Dermis microvascular lymphatic vessel endothelial cell (primary cell): Measurements from ENCODE around the gene SEPTIN1. TPM values are rescaled to one million over a fixed set of nuclear protein-coding genes. Genes with fewer than 3 reads are reported as not detected.
"Not testable (repeated sequence)": the region's sequence is repeated elsewhere in the genome, so short reads cannot be mapped to it uniquely, and the experiment has no call there.

Experiments
- DNase-seq, 2 donors: peaks; one replicate each; pipeline versions ENCODE4 v3.0.0 to v3.0.0-alpha.2; 2010; ENCODE audit warnings: low read depth in 2 of 2
- total RNA-seq: library from RNA; depleted of rRNA; stranded (reverse); fragments of >200 nt; gene quantifications from 2 replicates; pipeline ENCODE4 v1.2.1, GENCODE V29; 2014

Gene SEPTIN1
- total RNA-seq, 1 donor from 2014 or later = under 0.01 TPM

DNA sequence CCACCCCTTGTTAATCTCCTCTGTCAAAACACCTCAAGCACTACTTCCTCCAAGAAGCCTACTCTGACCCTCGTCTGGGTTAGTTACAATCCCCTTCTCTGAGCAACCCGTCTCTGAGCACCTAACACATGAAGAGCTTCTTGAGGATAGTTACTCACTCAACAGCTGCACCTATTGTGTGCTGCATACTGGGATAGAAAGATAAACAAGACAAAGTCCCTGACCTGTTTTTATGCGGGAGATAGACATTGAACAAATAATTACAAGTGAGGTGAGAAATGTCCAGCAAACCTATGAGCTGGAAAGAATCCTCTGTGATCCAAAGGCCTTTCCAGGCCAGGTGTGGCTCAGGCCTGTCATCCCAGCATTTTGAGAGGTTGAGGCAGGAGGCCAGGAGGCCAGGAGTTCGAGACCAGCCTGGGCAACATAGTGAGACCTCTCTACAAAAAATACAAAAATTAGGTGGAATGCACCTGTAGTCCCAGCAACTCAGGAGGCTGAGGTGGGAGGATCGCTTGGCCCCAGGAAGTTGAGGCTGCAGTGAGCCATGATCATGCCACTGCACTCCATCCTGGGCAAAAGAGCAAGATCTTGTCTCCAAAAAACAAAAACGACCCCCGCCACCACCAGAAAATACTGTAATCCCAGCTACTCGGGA, 19.5 kb upstream of the SEPTIN1 start:
- no peak for DNase-seq

- no peak for DNase-seq
Observed at GRCh38 chr16:30399435-30400186, 17.2 kb upstream of the SEPTIN1 start.

DNA sequence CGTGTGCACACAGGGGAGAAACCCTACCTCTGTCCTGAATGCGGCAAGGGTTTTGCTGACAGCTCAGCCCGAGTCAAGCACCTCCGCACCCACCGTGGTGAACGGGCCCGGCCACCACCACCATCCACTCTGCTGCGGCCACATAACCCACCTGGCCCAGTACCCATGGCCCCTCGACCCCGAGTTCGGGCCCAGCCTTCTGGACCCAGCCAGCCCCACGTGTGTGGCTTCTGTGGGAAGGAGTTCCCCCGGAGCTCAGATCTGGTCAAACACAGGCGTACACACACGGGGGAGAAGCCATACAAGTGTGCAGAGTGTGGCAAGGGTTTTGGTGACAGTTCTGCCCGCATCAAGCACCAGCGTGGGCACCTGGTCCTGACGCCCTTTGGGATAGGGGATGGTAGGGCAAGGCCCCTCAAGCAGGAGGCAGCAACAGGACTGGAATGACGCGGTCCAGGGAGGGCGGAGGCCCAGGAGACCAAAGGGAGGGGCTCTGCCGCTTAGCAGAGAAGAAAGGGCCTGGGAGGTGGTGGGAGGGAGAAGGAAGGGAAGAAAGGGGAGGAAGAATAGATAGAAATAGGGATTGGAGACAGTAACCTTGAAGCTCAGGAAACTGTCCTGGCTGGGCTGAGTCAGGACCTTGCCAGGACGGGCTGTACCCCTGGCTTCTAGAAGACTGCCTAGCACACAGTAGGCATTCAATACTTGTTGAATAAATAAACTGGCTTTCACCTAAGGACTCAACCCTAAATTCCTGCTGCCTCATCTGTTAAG, 16.5 kb upstream of the SEPTIN1 start:
- DNase-seq = no peak

DNA sequence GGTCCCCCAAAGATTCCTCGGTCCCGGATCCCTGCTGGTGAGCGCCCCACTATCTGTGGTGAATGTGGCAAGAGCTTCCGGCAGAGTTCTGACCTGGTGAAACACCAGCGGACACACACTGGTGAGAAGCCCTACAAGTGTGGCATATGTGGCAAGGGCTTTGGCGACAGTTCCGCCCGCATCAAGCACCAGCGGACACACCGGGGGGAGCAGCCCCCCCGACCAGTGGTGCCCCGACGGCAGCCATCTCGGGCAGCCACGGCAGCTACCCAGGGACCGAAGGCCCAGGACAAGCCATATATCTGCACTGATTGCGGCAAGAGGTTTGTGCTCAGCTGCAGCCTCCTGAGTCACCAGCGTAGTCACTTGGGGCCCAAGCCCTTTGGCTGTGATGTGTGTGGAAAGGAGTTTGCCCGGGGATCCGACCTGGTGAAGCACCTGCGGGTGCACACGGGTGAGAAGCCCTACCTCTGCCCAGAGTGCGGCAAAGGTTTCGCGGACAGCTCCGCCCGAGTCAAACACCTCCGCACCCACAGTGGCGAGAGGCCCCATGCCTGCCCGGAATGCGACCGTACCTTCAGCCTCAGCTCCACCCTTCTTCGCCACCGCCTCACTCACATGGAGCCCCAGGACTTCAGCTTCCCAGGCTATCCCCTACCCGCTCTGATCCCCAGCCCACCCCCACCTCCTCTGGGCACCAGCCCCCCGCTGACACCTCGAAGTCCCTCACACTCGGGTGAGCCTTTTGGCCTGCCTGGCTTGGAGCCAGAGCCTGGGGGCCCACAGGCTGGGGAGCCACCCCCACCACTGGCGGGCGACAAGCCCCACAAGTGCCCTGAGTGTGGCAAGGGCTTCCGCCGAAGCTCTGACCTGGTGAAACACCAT, 15.7 kb upstream of the SEPTIN1 start:
- DNase-seq = no peak

DNA sequence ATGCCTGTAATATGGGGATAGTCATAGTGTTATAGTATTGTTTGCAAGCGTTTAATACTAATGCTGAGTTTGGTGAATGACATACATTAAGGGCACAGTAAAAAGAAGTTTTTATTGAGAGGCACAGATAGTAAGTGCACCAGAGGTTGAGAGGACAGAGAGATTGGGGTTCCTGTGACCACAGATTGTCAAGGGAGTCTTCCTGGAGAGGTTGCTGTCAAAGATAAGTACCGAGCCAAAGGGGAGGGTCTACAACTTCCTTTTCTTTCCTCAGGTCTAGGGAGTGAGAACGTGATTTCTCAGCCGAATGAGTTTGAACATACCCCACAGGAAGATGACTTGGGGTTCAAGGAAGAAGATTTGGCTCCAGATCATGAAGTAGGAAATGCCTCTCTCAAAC, 14.7 kb upstream of the SEPTIN1 start:
- DNase-seq = no peak

DNA sequence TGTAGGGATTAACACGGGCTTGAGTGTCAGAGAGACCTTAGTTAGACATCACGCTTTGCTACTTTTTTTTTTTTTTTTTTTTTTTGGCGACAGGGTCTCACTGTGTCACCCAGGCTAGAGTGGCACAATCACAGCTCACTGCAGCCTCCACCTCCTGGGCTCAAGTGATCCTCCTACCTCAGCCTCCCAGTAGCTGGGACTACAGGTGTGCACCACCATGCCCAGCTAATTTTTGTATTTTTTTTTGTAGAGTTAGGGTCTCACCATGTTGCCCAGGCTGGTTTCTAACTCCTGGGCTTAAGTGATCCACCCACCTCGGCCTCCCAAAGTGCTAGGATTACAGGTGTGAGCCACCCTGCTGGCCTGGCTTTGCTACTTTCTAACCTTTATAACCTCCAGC, 14.3 kb upstream of the SEPTIN1 start:
- DNase-seq = not testable (repeated sequence)

GRCh38 chr16:30395992-30396585, 13.7 kb upstream of the SEPTIN1 start:
- peak in 1 of 2 donors; percentile 38 for DNase-seq

- DNase-seq = peak; percentile 83 to 93
Observed at GRCh38 chr16:30395155-30395991, 13.0 kb upstream of the SEPTIN1 start, which contains the start of gene ZNF48. ZNF48 (plus strand) TSS chr16:30395420; CDS start chr16:30395795, 375 bp downstream.

DNA sequence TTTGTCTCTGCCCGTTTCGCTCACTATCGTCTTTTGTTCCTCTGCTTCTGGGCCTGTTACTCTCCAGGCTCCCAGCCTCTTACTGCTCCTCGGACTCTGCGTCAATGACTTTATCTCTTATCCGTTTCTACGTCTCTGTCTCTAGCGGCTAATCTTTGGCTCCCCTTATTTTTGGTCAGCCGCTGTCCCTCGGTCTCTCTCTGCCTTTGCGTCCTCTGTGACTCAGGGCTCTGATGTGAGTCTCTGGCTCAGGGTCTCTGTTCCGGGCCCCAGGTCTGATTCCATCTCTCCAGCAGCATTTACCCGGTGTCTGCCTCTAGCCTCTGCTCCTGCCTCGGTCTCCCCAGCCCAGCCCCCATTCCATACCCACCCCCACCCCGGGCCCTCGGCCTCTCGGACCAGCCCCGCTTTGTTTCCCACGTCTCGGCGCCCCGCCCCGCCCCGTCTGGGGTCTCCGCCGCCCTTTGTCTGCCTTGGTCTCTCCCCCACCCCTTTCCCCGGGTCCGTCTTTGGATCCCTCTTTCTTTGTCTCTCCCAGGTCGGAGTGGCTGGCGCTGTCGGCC, 12.3 kb upstream of the SEPTIN1 start:
- no peak for DNase-seq

DNA sequence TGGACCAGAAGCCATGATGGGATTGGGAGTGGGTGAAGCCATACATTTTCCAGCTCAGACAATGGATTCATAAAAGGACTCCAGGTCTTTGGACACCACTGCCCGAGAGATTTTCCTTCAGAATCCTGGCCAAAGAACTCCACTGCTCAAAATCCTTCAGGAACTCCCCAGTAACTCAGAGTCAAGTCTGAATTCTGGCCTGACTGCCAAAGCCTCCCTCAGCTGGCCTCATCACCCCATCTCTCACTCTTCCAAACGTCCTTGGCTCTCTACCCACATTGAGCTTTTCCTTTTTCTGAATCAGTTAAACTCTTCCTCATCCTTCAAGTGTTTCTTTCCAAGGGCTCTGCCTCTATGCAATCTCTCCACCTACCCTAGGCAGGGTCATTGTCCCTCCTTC, 1.2 kb upstream of the SEPTIN1 start:
- no peak for DNase-seq

- DNase-seq = no peak
Observed at GRCh38 chr16:30381291-30382041, 895 bp downstream of the SEPTIN1 start.

DNA sequence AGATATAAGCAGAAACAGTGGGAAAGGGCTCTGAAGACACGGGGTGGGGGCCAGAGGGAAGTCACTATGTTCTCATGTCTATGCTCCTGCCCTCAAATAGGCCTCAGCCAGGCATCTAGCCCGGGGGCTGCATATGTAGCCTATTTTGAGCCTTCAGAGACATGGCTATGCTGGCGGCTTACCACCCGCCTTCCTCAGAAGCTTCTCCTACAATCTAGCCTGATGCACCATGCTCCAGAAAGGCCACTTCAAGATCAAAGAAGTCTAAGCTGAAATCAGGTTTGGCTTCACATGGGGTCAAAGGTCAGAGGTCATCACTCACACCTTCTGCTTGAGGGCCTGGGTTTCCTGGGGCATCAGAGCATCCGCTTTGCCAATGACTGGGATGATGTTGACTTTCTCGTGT, 1.6 kb downstream of the SEPTIN1 start:
- DNase-seq = no peak

GRCh38 chr16:30380072-30380802, 2.1 kb downstream of the SEPTIN1 start:
- no peak for DNase-seq

DNA sequence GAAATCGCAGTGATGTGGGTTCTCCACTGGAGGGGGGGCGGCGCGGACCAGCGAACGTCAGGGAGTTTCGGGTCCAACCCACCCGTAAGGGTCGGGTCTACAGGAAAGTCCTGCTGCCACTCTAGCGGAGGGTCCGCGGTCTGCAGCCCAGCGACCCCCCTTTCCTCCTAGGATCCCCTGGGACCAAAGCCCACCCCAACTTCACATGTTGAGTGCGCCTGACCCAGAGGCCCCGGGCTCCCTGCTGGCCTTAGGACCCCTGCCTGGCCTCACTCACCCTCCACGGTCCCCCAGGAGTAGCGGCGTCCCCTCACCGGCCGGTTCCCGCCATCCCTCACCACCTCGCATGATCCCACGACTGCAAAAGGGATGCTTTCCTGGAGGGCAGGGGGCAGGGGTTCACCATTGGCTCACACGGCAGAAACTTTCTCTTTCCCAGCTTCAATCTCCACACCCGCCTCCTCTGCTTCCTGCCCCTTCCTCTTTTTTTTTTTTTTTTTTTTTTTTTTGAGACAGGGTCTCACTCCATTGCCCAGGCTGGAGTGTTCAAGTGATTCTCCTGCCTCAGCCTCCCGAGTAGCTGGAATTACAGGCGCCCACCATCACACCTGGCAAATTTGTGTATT, 3.1 kb downstream of the SEPTIN1 start:
- DNase-seq = no peak

DNA sequence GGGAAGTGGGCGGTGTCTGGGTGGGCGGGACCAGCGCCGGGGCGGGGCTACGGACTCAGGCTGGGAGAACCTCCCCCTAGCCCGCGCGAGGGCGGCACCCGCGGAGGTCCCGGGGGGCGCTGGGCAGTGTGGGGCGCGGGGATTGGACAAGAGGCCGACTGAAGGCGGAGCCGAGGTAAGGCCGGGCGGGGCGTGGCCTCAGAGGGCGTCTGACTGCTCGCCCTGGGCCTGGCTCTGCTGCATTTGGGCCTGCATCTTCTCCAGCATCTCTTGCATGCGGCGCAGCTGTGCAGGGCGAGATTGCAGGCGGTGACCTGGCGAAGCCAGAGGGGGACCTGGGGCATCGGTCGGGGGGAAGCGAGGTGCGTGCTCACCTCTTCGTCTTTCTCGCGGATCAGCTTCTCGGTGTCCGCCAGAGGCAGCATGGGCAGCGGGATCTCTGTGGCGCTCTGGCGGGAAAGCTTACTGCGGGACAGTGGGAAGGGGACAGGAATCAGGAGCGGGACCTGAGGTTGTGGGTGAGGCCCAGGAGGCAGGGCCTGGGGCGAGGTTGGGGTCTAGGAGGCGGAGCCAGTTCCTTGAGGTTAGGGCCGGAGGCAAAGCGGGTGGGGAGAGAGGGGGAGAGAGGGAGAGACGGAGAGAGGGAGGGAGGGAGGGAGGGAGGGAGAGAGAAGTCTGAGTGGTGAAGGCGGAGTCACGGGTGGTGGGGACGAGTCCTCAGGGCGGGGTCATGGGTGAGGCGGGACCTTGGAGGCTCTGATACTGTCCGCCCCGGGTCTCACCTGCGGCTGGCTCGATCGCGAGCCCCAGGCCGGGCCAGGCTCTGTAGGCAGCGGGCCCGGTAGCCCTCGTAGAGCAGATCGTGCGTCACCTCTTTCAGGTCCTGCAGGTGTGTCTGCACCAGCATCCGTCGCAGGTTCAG, 3.9 kb downstream of the SEPTIN1 start:
- peak; percentile 88 to 98 for DNase-seq

GRCh38 chr16:30377812-30378235, 4.5 kb downstream of the SEPTIN1 start:
- peak; percentile 81 to 95 for DNase-seq
